HG02938 (cell line): ENCODE results near the gene UNKL.
"Not testable (repeated sequence)": the region's sequence is repeated elsewhere in the genome, so short reads cannot be mapped to it uniquely, and the experiment has no call there.

ENCODE experiments used
- ATAC-seq: cut with Tn5 transposase; IDR thresholded peaks from one replicate; pipeline ENCODE4 v1.9.1; 2021; ENCODE audit warnings: mild to moderate bottlenecking, moderate library complexity; ENCODE audit not compliant: unreplicated experiment

The UNKL gene

GRCh38 chr16:1330260-1330914 is 84.1 kb downstream of the UNKL start:
- ATAC-seq: no peak

- ATAC-seq: not testable (repeated sequence)
Observed at GRCh38 chr16:1328961-1329360, 85.5 kb downstream of the UNKL start.

- not testable (repeated sequence) for ATAC-seq
Observed at GRCh38 chr16:1328136-1328535, 86.4 kb downstream of the UNKL start.

DNA sequence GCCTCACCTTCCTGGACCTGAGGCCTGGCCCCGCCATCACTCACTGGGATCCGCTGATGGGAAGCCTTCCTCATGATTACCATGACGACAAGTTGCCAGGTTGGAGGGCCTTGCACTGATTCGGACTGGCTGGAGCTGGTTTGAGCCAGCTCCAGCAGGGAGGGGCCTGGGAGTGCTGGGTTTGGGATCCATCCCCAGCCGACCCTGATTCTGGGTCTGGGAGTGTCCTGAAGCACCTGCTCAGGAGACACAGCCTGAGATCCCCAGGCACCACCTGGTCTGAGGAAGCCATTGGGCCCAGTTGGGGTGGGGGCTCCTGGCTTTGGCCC is 86.9 kb downstream of the UNKL start:
- ATAC-seq: no peak

DNA sequence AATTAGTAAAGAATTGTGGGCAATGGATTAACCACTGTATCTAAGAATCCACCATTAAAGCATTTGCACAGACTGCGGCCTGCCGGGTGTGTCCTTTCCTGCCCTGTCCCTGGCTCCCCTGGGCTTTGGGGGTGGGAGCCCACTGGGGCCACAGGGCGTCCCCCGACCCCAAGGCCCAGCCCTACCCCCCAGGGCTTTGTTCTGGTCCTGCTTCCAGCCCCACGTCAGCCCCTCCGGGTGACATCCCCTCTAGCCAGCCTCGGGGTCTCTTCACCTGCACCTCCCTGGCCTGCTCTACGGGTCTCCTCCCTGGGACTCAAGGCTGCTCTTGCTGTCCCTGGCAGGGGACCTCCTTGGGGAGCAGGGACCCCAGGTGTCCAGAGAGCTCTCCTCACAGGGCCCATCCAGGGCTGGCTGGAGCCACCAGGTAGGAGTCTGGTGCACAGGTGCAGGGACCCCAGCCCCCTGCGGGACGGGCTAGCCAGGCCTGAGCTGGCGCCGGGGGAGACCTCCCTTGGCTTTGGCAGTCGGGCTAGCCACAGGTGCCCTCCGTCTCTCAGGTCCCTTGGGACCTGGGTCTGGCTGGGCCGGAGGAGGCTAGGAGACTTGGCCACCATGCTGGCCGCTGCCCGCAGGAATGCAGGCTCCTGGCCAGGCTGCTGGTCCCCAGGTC is 87.4 kb downstream of the UNKL start:
- no peak for ATAC-seq

- no peak for ATAC-seq
Observed at GRCh38 chr16:1326391-1326790, 88.1 kb downstream of the UNKL start.

DNA sequence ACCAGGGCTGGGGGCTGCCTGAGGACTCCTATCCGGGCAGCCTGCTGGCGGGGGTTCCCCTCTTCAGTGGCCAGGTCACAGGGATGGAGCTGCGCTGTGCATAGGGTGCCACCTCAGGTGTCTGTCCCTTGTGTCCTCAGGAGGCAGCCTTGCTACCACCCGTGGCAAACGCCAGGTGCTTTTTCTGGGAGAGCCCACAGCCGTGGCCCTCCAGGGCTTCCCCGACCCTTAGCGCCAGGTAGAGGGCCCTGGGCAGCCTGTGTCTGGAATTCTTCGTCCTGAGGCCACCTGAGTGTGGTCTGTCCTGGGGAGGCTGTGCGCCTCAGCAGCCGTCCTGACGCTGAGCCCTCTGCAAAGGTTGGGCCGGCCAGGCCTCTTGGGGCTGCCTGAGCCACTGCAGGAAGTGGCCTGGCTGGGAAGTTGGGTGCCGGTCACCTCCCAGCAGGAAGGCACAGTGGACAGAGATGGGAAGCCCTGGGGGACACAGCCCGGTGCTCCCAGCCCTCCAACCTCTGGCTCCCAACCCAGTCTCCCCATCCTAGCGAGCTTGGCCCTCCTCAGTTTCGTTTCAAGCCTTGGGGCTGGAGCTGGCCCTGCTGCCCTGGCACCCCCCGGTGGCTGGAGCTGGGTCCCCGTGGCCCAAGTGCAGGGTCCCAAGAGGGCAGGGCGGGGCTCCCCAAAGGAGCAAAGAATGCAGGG is 88.7 kb downstream of the UNKL start:
- ATAC-seq: no peak

DNA sequence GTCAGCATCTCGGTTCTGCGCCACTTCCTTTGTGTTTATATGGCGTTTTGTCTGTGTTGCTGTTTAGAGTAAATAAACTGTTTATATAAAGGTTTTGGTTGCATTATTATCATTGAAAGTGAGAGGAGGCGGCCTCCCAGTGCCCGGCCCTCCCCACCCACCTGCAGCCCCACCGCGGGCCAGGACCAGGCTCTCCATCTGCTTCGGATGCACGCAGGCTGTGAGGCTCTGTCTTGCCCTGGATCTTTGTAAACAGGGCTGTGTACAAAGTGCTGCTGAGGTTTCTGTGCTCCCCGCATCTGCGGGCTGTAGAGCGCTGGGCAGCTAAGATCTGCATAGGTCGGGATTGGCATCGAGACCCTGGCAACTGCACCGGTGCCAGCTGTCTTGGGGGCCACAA is 89.2 kb downstream of the UNKL start:
- ATAC-seq: no peak

GRCh38 chr16:1324286-1324826 is 90.1 kb downstream of the UNKL start:
- ATAC-seq: no peak

DNA sequence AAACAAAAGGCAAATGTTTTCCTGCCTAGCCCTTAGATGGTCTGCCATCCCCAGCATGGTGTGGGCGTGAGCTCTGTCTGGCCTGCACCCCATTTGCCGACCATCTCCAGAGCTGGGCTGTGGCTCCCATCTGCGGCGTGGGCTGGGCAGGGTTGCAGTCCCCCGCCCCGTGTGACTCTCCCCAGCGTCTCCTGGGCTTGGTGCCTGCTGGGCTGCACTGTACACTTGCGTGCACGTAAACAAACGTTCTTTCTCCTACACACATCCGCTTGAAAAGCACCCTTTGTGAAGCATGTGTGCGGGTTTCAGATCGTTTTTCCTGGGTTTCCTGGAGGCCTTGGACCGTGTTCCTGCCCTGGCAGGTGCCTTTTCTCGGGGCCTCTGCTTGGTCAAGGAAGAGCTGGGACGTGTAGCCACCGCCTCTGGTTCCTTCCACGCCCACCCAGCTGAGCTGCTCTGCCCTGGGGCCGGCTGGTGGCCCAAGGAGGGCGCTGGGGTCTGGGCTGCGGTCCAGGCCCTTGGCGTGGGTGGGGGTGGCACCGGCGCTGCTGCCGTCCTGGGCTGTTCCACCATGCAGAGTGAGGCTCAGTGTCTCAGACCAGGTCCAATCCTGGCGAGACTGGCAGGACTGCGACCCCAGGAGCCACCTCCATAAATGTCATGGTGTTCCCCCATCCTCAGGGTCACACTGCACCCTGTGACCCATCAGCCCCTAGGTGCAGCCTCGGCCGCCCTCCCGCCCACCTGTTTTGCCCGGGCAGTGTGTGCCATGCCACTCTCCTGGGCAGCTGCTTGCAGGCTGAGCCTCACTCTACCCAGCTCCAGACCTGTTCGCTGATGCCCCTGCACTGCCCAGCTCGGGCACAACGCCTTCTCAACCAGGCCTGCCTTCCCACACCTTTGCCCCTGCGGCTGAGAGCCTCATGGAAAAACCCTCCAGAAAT is 90.9 kb downstream of the UNKL start:
- no peak for ATAC-seq

DNA sequence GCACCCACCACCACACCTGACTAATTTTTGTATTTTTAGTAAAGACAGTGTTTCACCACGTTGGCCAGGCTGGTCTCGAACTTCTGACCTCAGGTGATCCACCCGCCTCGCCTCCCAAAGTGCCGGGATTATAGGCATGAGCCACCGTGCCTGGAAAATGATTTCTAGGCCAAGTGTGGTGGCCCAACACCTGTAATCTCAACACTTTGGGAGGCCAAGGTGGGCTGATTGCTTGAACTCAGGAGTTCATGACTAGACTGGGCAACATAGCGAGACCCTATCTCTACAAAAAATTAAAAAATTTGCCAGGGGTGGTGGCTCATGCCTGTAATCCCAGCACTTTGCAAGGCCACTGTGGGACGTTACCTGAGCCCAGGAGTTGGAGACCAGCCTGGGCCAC is 92.1 kb downstream of the UNKL start:
- no peak for ATAC-seq

DNA sequence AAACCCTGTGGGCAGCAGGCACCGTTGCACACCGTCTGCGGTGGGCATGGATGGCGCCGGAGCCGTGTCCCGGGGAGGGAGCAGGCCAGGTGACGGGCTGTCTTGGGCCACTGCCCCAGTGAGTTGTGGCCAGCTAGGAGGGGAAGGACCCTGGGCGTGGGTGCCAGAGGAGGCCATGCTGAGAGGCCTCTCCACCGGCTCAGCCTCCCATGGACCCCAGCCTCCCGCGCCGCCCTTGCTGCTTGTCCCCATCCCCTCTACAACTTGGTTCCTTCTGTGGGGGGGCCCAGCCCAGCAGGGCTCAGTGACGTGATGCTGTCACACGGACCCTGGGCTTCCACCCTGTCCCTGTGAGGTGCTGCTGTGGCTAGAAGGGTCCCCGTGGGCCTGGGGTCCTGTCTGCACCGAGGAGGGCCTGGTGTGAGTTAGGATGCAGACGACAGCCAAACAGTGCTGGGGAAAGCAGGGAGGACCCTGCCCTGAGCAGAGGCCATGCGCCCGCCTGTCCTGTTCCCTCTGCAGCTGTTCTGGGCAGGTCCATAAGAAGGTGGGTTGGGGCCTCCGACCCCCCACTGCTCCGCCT is 93.8 kb downstream of the UNKL start:
- no peak for ATAC-seq

GRCh38 chr16:1320097-1320496 is 94.4 kb downstream of the UNKL start:
- no peak for ATAC-seq

- no peak for ATAC-seq
Observed at GRCh38 chr16:1319041-1319440, 95.5 kb downstream of the UNKL start.

- ATAC-seq: no peak
Observed at GRCh38 chr16:1318268-1318545, 96.3 kb downstream of the UNKL start.

DNA sequence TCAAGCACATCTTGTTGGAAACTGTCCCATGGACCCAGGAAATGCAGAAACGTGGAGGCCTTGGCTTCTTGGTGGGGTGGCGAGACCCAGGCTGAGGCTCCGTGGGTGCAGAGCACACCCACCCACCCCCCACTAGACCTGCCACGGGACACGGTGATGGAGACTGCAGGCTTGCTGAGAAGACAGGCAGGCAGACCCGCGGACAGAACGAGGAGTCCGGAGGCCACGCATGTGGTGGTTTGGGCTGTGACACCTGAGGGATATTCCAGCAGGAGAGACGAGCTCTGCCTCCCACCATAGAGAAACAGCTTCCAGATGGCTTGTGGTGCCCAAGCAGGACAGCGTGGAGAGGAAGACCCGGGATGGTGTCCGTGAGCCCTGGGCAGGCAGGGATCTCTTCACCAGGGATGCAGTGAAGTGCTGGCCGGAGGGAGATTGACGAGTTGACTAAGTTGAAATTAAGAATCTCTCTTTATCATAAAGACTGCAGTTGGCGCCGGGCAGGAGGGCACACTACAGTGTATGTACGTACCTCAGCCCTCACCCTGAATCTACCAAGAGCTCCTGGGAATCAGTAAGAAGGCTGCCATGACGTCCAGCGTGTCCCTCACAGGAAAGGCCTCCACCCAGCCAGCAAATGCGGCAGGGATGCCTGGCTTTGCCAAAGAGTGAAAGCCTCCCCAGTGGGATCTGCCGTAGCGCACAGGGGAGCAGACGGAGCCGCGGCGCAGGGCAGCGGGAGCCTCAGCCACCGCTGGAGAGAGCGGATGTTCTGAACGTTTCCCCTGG is 96.8 kb downstream of the UNKL start:
- no peak for ATAC-seq

DNA sequence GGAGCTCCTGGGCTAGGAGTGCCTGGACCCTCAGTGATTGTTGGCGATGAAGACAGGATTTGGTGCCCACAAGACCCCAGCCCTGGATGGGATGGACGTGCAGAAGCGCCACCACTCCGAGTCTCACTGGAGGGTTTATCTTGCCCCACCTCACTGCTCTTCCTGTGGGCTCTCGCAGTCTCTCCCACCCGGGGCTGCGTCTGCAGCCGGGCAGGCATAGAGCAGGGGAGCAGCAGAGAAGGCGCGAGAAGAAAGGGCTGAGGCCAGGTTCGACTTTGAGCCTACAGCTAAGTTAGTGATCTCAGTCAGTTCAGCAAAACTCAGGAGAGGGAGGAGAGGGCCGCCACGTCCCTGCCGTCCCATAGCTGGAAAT is 98.5 kb downstream of the UNKL start:
- ATAC-seq: no peak

GRCh38 chr16:1315081-1316032 is 99.1 kb downstream of the UNKL start:
- ATAC-seq: no peak
